Skeletal muscle tissue (tissue), 4 donors: ENCODE measurements around the gene CLINT1. TPM values are rescaled to one million over a fixed set of nuclear protein-coding genes. Genes with fewer than 3 reads are reported as not detected.

ENCODE experiments used
- H3K27ac ChIP-seq: one replicate; pipeline ENCODE4 v1.7.0; 2013; ENCODE audit warnings: mild to moderate bottlenecking, low read depth, low read length, inconsistent platforms
- H3K27me3 ChIP-seq, 3 donors: one replicate each; pipeline ENCODE4 v1.7.0; 2013; ENCODE audit warnings: low read length in 3 of 3; ENCODE audit not compliant: control insufficient read depth in 3 of 3, insufficient read depth in 3 of 3
- H3K36me3 ChIP-seq, 3 donors: one replicate each; pipeline ENCODE4 v1.7.0; 2013; ENCODE audit warnings: low read length in 3 of 3; ENCODE audit not compliant: control insufficient read depth in 3 of 3, insufficient read depth in 3 of 3
- H3K4me1 ChIP-seq, 3 donors: one replicate each; pipeline ENCODE4 v1.7.0; 2013; ENCODE audit warnings: low read length in 3 of 3, mild to moderate bottlenecking in 3 of 3; ENCODE audit not compliant: control insufficient read depth in 3 of 3, insufficient read depth in 3 of 3
- H3K4me3 ChIP-seq, 3 donors: one replicate each; pipeline ENCODE4 v1.7.0; 2013; ENCODE audit warnings: low read length in 3 of 3
- H3K9ac ChIP-seq, 3 donors: one replicate each; pipeline ENCODE4 v1.7.0; 2013; ENCODE audit warnings: low read length in 3 of 3, mild to moderate bottlenecking in 3 of 3, moderate library complexity in 2 of 3, low read depth in 1 of 3
- H3K9me3 ChIP-seq, 3 donors: one replicate each; pipeline ENCODE4 v1.7.0; 2013; ENCODE audit warnings: low read length in 3 of 3; ENCODE audit not compliant: control insufficient read depth in 3 of 3
- total RNA-seq: library from RNA; depleted of rRNA; stranded (reverse); fragments of >200 nt; gene quantifications from one replicate; pipeline ENCODE4 v1.2.3, GENCODE V29; 2014
- donor health status: Osteomylitis.

Gene CLINT1
- total RNA-seq, 1 donor from 2014 or later, result 53.2 TPM

GRCh38 chr5:157767689-157768088 is 91.3 kb downstream of the CLINT1 start:
- Histone ChIP-seq H3K4me1 (peaks cover 3 to 8% (median 5%) of the 10 kb centered on the region in 3 donors), H3K9me3 (no peaks in the 10 kb centered on the region), H3K27ac (no peak overlapping the region), H3K4me3 (no peak overlapping the region), H3K27me3 (no peaks in the 10 kb centered on the region), H3K9ac (no peak overlapping the region), H3K36me3 (no peaks in the 10 kb centered on the region)

GRCh38 chr5:157766902-157767301 is 92.0 kb downstream of the CLINT1 start:
- Histone ChIP-seq H3K27me3 (no peaks in the 10 kb centered on the region), H3K36me3 (no peaks in the 10 kb centered on the region), H3K4me1 (peaks cover 5 to 8% (median 6%) of the 10 kb centered on the region in 3 donors), H3K4me3 (no peak overlapping the region), H3K9ac (no peak overlapping the region), H3K27ac (no peak overlapping the region), H3K9me3 (no peaks in the 10 kb centered on the region)

GRCh38 chr5:157766442-157766841 is 92.5 kb downstream of the CLINT1 start:
- no peaks in the 10 kb centered on the region for H3K9me3 ChIP-seq
- no peak overlapping the region for H3K27ac ChIP-seq
- H3K4me3 ChIP-seq, result no peak overlapping the region
- no peaks in the 10 kb centered on the region for H3K36me3 ChIP-seq
- H3K4me1 ChIP-seq, result peaks cover 5 to 8% (median 8%) of the 10 kb centered on the region in 3 donors
- H3K9ac ChIP-seq, result no peak overlapping the region
- H3K27me3 ChIP-seq, result no peaks in the 10 kb centered on the region

- Histone ChIP-seq H3K9me3 (no peaks in the 10 kb centered on the region), H3K9ac (no peak overlapping the region), H3K27ac (no peak overlapping the region), H3K36me3 (no peaks in the 10 kb centered on the region), H3K4me3 (no peak overlapping the region), H3K27me3 (no peaks in the 10 kb centered on the region), H3K4me1 (peaks cover 5 to 8% (median 8%) of the 10 kb centered on the region in 3 donors)
These were observed 94.4 kb downstream of the CLINT1 start for GRCh38 chr5:157764531-157764930.

GRCh38 chr5:157761690-157762621 is 97.0 kb downstream of the CLINT1 start:
- H3K9me3 ChIP-seq, result no peaks in the 10 kb centered on the region
- no peaks in the 10 kb centered on the region for H3K36me3 ChIP-seq
- H3K9ac ChIP-seq, result no peak overlapping the region
- peaks cover 0 to 5% (median 0%) of the 10 kb centered on the region in 3 donors for H3K4me1 ChIP-seq
- H3K4me3 ChIP-seq, result no peak overlapping the region
- H3K27ac ChIP-seq, result no peak overlapping the region
- H3K27me3 ChIP-seq, result no peaks in the 10 kb centered on the region

- peaks cover 6 to 22% (median 15%) of the 10 kb centered on the region in 3 donors for H3K36me3 ChIP-seq
These were observed 100.2 kb downstream of the CLINT1 start for GRCh38 chr5:157758706-157759105.

GRCh38 chr5:157756122-157756521 is 102.8 kb downstream of the CLINT1 start:
- H3K9me3 ChIP-seq, result no peaks in the 10 kb centered on the region
- H3K27ac ChIP-seq, result no peak overlapping the region
- no peaks in the 10 kb centered on the region for H3K27me3 ChIP-seq
- peaks cover 6 to 22% (median 17%) of the 10 kb centered on the region in 3 donors for H3K36me3 ChIP-seq
- H3K9ac ChIP-seq, result no peak overlapping the region
- H3K4me1 ChIP-seq, result no peaks in the 10 kb centered on the region
- H3K4me3 ChIP-seq, result no peak overlapping the region

More at GRCh38 chr5:157758706-157759105, 100.2 kb downstream of the CLINT1 start:
- H3K27me3 ChIP-seq, result no peaks in the 10 kb centered on the region
- H3K9me3 ChIP-seq, result no peaks in the 10 kb centered on the region
- H3K4me3 ChIP-seq, result no peak overlapping the region
- H3K27ac ChIP-seq, result no peak overlapping the region
- H3K4me1 ChIP-seq, result peaks cover 0 to 5% (median 0%) of the 10 kb centered on the region in 3 donors
- no peak overlapping the region for H3K9ac ChIP-seq

GRCh38 chr5:157750320-157750719 is 108.6 kb downstream of the CLINT1 start:
- no peaks in the 10 kb centered on the region for H3K27me3 ChIP-seq
- H3K27ac ChIP-seq, result no peak overlapping the region
- peaks cover 0 to 11% (median 11%) of the 10 kb centered on the region in 3 donors for H3K36me3 ChIP-seq
- peaks cover 0 to under 1% (median 0%) of the 10 kb centered on the region in 3 donors for H3K4me1 ChIP-seq
- no peak overlapping the region for H3K4me3 ChIP-seq
- H3K9ac ChIP-seq, result no peak overlapping the region
- no peaks in the 10 kb centered on the region for H3K9me3 ChIP-seq

GRCh38 chr5:157749462-157749799 is 109.5 kb downstream of the CLINT1 start:
- Histone ChIP-seq H3K27ac (no peak overlapping the region), H3K4me3 (no peak overlapping the region), H3K4me1 (peaks cover 6 to 9% (median 7%) of the 10 kb centered on the region in 3 donors), H3K27me3 (no peaks in the 10 kb centered on the region), H3K9me3 (no peaks in the 10 kb centered on the region), H3K9ac (no peak overlapping the region), H3K36me3 (peaks cover 0 to 5% (median 3%) of the 10 kb centered on the region in 3 donors)

- Histone ChIP-seq H3K27ac (no peak overlapping the region), H3K9ac (no peak overlapping the region), H3K4me3 (no peak overlapping the region), H3K4me1 (peaks cover 9 to 14% (median 10%) of the 10 kb centered on the region in 3 donors), H3K27me3 (no peaks in the 10 kb centered on the region), H3K36me3 (peaks cover 0 to 2% (median 2%) of the 10 kb centered on the region in 3 donors), H3K9me3 (no peaks in the 10 kb centered on the region)
These were observed 110.0 kb downstream of the CLINT1 start for GRCh38 chr5:157748760-157749461.
